Breast epithelium (tissue), 4 donors: ENCODE data around the gene GLI3. TPM values are rescaled to one million over a fixed set of nuclear protein-coding genes. Genes with fewer than 3 reads are reported as not detected.
"Not testable (repeated sequence)": the region's sequence is repeated elsewhere in the genome, so short reads cannot be mapped to it uniquely, and the experiment has no call there.

Source experiments
- DNase-seq, 2 donors: peaks; one replicate each; pipeline ENCODE4 v3.0.0-alpha.2; 2019; ENCODE audit warnings: low spot score in 2 of 2
- H3K27ac ChIP-seq, 2 donors: fragments of 200-600 bp; sonication (generic) in 1 of 2; one replicate each; pipeline ENCODE4 v1.5.1; 2016 to 2019; ENCODE audit warnings: mild to moderate bottlenecking in 1 of 2
- H3K27me3 ChIP-seq, 2 donors: fragments of 200-600 bp; sonication (generic) in 1 of 2; one replicate each; pipeline versions ENCODE4 v1.5.1 to v1.6.0; 2017 to 2019; ENCODE audit warnings: control low read depth in 1 of 2, mild to moderate bottlenecking in 1 of 2
- H3K36me3 ChIP-seq: fragments of 200-600 bp; one replicate; pipeline ENCODE4 v1.5.1; 2019
- H3K4me1 ChIP-seq, 2 donors: fragments of 200-600 bp; sonication (generic); one replicate each; pipeline ENCODE4 v1.5.1; 2016 to 2019; ENCODE audit warnings: control low read depth in 1 of 2
- H3K4me3 ChIP-seq, 3 donors: fragments of 200-600 bp; sonication (generic); 1 replicate in 2 of 3; 2 replicates in 1 of 3; pipeline ENCODE4 v1.5.1; 2016 to 2019; ENCODE audit warnings: mild to moderate bottlenecking in 3 of 3, moderate library complexity in 2 of 3
- H3K9me3 ChIP-seq, 2 donors: fragments of 200-600 bp; sonication (generic) in 1 of 2; one replicate each; pipeline ENCODE4 v1.5.1; 2016 to 2019; ENCODE audit warnings: control low read depth in 1 of 2
- CTCF ChIP-seq, 3 donors: fragments of 450-650 bp; IDR thresholded peaks; one replicate each; pipeline ENCODE4 v1.5.1; 2016 to 2017; ENCODE audit warnings: antibody characterized with exemption in 3 of 3, mild to moderate bottlenecking in 3 of 3, moderate library complexity in 3 of 3
- POLR2A ChIP-seq: fragments of 450-650 bp; IDR thresholded peaks from one replicate; pipeline ENCODE4 v1.6.1; 2016; ENCODE audit warnings: antibody characterized with exemption, mild to moderate bottlenecking, moderate library complexity
- POLR2AphosphoS5 ChIP-seq, 3 donors: sonication (generic); formaldehyde crosslinking; IDR thresholded peaks; one replicate each; pipeline ENCODE4 v1.6.1; 2017; ENCODE audit warnings: antibody characterized with exemption in 3 of 3
- intact Hi-C: fragments of 100-400 bp; cut with DNase I; formaldehyde crosslinking; loops from one replicate; pipeline ENCODE4 v1.15.1; 2023; ENCODE audit warnings: low total_unique reads
- total RNA-seq, 3 donors: library from RNA; depleted of rRNA; stranded (reverse); fragments of >200 nt; gene quantifications; one replicate each; pipeline ENCODE4 v1.1.0, GENCODE V29; 2016

The GLI3 gene
- total RNA-seq, 3 donors from 2014 or later = 10.2 to 29.9 (median 22.6) TPM

- Histone ChIP-seq H3K27me3 (no peaks in the 10 kb centered on the region), H3K9me3 (no peaks in the 10 kb centered on the region), H3K36me3 (no peaks in the 10 kb centered on the region), H3K27ac (peak overlapping the region in 1 of 2 donors; percentile 38), H3K4me3 (no peak overlapping the region), H3K4me1 (peaks cover 0 to 5% of the 10 kb centered on the region in 2 donors)
- intact Hi-C loops = no loop called here
- TF ChIP-seq CTCF (IDR thresholded peaks at IDR 0.05) (no peak), POLR2AphosphoS5 (IDR thresholded peaks at IDR 0.05) (no peak), POLR2A (no peak)
- DNase-seq = no peak
Measured at GRCh38 chr7:42213093-42213492, 23.9 kb downstream of the GLI3 start.

DNA sequence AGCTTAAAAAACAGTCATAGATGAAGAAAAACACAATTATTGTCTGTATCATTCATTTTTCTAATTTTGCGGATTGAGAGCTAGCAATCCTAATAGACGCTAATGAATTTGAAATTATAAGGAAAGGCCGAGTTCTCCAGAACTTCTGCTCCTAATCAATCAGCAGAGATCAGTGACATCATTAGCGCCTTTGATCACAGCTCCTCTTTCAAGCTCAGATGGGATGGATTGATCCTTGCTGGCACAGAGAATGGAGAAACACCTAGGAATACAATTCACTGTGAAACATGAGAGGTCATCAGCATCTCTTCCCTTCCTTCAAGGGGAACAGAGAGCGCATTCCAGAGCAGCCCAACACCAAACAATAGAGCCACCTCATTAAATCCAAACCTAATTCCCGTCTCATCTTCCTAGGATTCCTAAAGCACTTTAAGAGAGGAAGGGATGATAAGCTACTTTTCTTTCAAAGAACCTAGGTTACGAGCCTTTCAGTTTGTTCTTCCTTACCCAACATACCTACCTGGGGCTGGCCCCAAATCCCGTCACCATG lies 24.4 kb downstream of the GLI3 start:
- Histone ChIP-seq H3K4me3 (no peak overlapping the region), H3K27me3 (no peaks in the 10 kb centered on the region), H3K9me3 (no peaks in the 10 kb centered on the region), H3K27ac (peak overlapping the region in 1 of 2 donors; percentile 38), H3K36me3 (no peaks in the 10 kb centered on the region), H3K4me1 (peaks cover 0 to 5% of the 10 kb centered on the region in 2 donors)
- intact Hi-C loops = no loop called here
- DNase-seq = no peak
- TF ChIP-seq CTCF (IDR thresholded peaks at IDR 0.05) = no peak
- TF ChIP-seq POLR2AphosphoS5 (IDR thresholded peaks at IDR 0.05) = no peak
- TF ChIP-seq POLR2A = no peak

GRCh38 chr7:42211938-42212337 lies 25.1 kb downstream of the GLI3 start:
- H3K9me3 ChIP-seq = no peaks in the 10 kb centered on the region
- intact Hi-C loops = no loop called here
- DNase-seq = no peak
- H3K4me1 ChIP-seq = peaks cover 0 to 2% of the 10 kb centered on the region in 2 donors
- TF ChIP-seq POLR2A = no peak
- no peak for TF ChIP-seq POLR2AphosphoS5 (IDR thresholded peaks at IDR 0.05)
- no peak for TF ChIP-seq CTCF (IDR thresholded peaks at IDR 0.05)
- no peaks in the 10 kb centered on the region for H3K27me3 ChIP-seq
- no peak overlapping the region for H3K4me3 ChIP-seq
- peak overlapping the region in 1 of 2 donors; percentile 48 for H3K27ac ChIP-seq
- no peaks in the 10 kb centered on the region for H3K36me3 ChIP-seq

DNA sequence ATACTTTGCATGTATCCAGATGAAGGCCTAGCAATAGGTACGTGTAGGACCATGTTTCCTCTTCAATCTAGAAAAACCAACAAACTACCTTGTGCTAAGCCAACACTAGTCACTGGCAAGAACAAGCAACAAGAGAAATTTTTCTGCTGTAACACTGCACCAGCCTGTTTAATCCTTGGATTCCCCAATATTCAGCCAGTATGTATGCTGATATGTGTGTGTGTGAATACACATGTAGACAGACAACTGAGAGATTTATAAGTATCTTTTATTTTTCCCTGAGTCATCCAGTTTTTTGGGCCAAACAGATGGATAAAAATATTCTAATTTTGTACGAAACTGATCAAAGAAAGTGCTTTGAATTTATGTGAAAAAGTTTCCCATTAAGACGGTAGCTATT lies 26.2 kb downstream of the GLI3 start:
- H3K27ac ChIP-seq = peak overlapping the region; percentile 10 to 66
- no peak for DNase-seq
- no peak for TF ChIP-seq POLR2A
- no peak for TF ChIP-seq POLR2AphosphoS5 (IDR thresholded peaks at IDR 0.05)
- no peak for TF ChIP-seq CTCF (IDR thresholded peaks at IDR 0.05)
- no peaks in the 10 kb centered on the region for H3K4me1 ChIP-seq
- no peaks in the 10 kb centered on the region for H3K36me3 ChIP-seq
- intact Hi-C loops = no loop called here
- H3K9me3 ChIP-seq = no peaks in the 10 kb centered on the region
- H3K27me3 ChIP-seq = no peaks in the 10 kb centered on the region
- H3K4me3 ChIP-seq = no peak overlapping the region

DNA sequence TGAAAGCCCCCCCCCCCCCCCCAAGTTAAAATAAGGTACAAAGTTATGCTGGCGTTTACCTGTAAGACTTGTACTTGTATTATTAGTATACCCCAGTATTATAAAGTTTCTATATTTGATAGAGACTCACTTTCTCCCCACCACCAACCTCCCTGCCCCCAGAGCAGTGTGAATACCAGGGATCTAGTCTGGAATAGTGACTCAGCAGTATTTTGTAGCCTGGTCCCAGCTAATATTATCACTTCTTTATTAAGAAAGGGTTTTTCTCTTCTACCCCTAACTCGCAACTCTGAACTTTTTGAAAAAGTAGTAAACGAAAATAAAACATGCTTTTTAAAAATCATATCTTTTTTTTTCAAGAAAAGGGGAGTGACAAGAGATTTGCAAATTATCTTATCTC lies 26.7 kb downstream of the GLI3 start:
- Histone ChIP-seq H3K9me3 (no peaks in the 10 kb centered on the region), H3K36me3 (no peaks in the 10 kb centered on the region), H3K27me3 (no peaks in the 10 kb centered on the region), H3K4me3 (no peak overlapping the region), H3K4me1 (no peaks in the 10 kb centered on the region), H3K27ac (peak overlapping the region in 1 of 2 donors; percentile 10)
- TF ChIP-seq CTCF (IDR thresholded peaks at IDR 0.05) (no peak), POLR2A (no peak), POLR2AphosphoS5 (IDR thresholded peaks at IDR 0.05) (no peak)
- no peak for DNase-seq
- intact Hi-C loops = no loop called here

GRCh38 chr7:42209085-42209484 lies 27.9 kb downstream of the GLI3 start:
- H3K27ac ChIP-seq, intact Hi-C loops: not testable (repeated sequence)

More at GRCh38 chr7:42209085-42209484, 27.9 kb downstream of the GLI3 start:
- not testable (repeated sequence) for DNase-seq, H3K36me3 ChIP-seq, H3K27me3 ChIP-seq, H3K9me3 ChIP-seq, H3K4me3 ChIP-seq, H3K4me1 ChIP-seq
